ENCODE measurements around the gene USE1. TPM values are rescaled to one million over a fixed set of nuclear protein-coding genes. Genes with fewer than 3 reads are reported as not detected.

The USE1 gene
- total and polyA plus RNA-seq, 9 of the 15 experiments (the other 6 are each of a cell fraction or from before 2014, with no cell fraction given) = 17.3 to 52.4 (median 34.0) TPM

GRCh38 chr19:17243830-17244617 is 28.9 kb downstream of the USE1 start (continued):
- TF ChIP-seq, protein P1, sequence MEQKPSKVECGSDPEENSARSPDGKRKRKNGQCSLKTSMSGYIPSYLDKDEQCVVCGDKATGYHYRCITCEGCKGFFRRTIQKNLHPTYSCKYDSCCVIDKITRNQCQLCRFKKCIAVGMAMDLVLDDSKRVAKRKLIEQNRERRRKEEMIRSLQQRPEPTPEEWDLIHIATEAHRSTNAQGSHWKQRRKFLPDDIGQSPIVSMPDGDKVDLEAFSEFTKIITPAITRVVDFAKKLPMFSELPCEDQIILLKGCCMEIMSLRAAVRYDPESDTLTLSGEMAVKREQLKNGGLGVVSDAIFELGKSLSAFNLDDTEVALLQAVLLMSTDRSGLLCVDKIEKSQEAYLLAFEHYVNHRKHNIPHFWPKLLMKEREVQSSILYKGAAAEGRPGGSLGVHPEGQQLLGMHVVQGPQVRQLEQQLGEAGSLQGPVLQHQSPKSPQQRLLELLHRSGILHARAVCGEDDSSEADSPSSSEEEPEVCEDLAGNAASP (IDR thresholded peaks at IDR 0.05) = no peak
- TF ChIP-seq, protein P2, sequence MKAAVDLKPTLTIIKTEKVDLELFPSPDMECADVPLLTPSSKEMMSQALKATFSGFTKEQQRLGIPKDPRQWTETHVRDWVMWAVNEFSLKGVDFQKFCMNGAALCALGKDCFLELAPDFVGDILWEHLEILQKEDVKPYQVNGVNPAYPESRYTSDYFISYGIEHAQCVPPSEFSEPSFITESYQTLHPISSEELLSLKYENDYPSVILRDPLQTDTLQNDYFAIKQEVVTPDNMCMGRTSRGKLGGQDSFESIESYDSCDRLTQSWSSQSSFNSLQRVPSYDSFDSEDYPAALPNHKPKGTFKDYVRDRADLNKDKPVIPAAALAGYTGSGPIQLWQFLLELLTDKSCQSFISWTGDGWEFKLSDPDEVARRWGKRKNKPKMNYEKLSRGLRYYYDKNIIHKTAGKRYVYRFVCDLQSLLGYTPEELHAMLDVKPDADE (conservative IDR thresholded peaks at IDR 0.05; ENCODE audit: control insufficient read depth, low read depth, low read length) = peak; percentile 41; the same call in 1 of the 2 replicates
- TF ChIP-seq SMAD3 (CRISPR knock-in tag; conservative IDR thresholded peaks at IDR 0.05) = no peak
- TF ChIP-seq, protein P3, sequence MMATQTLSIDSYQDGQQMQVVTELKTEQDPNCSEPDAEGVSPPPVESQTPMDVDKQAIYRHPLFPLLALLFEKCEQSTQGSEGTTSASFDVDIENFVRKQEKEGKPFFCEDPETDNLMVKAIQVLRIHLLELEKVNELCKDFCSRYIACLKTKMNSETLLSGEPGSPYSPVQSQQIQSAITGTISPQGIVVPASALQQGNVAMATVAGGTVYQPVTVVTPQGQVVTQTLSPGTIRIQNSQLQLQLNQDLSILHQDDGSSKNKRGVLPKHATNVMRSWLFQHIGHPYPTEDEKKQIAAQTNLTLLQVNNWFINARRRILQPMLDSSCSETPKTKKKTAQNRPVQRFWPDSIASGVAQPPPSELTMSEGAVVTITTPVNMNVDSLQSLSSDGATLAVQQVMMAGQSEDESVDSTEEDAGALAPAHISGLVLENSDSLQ (IDR thresholded peaks at IDR 0.05) = no peak
- no peak for TF ChIP-seq RNF2 (IDR thresholded peaks at IDR 0.05)
- TF ChIP-seq ZBTB12 (CRISPR knock-in tag; IDR thresholded peaks at IDR 0.05) = no peak
- TF ChIP-seq, protein P4, sequence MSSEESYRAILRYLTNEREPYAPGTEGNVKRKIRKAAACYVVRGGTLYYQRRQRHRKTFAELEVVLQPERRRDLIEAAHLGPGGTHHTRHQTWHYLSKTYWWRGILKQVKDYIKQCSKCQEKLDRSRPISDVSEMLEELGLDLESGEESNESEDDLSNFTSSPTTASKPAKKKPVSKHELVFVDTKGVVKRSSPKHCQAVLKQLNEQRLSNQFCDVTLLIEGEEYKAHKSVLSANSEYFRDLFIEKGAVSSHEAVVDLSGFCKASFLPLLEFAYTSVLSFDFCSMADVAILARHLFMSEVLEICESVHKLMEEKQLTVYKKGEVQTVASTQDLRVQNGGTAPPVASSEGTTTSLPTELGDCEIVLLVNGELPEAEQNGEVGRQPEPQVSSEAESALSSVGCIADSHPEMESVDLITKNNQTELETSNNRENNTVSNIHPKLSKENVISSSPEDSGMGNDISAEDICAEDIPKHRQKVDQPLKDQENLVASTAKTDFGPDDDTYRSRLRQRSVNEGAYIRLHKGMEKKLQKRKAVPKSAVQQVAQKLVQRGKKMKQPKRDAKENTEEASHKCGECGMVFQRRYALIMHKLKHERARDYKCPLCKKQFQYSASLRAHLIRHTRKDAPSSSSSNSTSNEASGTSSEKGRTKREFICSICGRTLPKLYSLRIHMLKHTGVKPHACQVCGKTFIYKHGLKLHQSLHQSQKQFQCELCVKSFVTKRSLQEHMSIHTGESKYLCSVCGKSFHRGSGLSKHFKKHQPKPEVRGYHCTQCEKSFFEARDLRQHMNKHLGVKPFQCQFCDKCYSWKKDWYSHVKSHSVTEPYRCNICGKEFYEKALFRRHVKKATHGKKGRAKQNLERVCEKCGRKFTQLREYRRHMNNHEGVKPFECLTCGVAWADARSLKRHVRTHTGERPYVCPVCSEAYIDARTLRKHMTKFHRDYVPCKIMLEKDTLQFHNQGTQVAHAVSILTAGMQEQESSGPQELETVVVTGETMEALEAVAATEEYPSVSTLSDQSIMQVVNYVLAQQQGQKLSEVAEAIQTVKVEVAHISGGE (CRISPR knock-in tag; IDR thresholded peaks at IDR 0.05) = peak in 2 of 3 experiments; percentile 64 to 94; a peak in 4 of 6 replicates
- TF ChIP-seq PRDM10 (IDR thresholded peaks at IDR 0.05; ENCODE audit: partially characterized antibody) = peak; percentile 64
- TF ChIP-seq, protein P5, sequence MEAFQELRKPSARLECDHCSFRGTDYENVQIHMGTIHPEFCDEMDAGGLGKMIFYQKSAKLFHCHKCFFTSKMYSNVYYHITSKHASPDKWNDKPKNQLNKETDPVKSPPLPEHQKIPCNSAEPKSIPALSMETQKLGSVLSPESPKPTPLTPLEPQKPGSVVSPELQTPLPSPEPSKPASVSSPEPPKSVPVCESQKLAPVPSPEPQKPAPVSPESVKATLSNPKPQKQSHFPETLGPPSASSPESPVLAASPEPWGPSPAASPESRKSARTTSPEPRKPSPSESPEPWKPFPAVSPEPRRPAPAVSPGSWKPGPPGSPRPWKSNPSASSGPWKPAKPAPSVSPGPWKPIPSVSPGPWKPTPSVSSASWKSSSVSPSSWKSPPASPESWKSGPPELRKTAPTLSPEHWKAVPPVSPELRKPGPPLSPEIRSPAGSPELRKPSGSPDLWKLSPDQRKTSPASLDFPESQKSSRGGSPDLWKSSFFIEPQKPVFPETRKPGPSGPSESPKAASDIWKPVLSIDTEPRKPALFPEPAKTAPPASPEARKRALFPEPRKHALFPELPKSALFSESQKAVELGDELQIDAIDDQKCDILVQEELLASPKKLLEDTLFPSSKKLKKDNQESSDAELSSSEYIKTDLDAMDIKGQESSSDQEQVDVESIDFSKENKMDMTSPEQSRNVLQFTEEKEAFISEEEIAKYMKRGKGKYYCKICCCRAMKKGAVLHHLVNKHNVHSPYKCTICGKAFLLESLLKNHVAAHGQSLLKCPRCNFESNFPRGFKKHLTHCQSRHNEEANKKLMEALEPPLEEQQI (IDR thresholded peaks at IDR 0.05) = no peak

All from K562 (cell line).